Muscle layer of duodenum (tissue), 2 donors: ENCODE results near the gene PVRIG.
"Not testable (repeated sequence)": the region's sequence is repeated elsewhere in the genome, so short reads cannot be mapped to it uniquely, and the experiment has no call there.

Source experiments
- H3K27ac ChIP-seq: one replicate; pipeline ENCODE4 v1.7.0; 2013; ENCODE audit warnings: mild to moderate bottlenecking, low read length
- H3K27me3 ChIP-seq: one replicate; pipeline ENCODE4 v1.7.0; 2013; ENCODE audit warnings: low read depth, mild to moderate bottlenecking, control low read depth, low read length
- H3K36me3 ChIP-seq, 2 donors: one replicate each; pipeline ENCODE4 v1.7.0; 2013; ENCODE audit warnings: low read length in 2 of 2, control low read depth in 1 of 2, mild to moderate bottlenecking in 1 of 2; ENCODE audit not compliant: insufficient read depth in 2 of 2, control insufficient read depth in 1 of 2
- H3K4me1 ChIP-seq, 2 donors: one replicate each; pipeline ENCODE4 v1.7.0; 2013; ENCODE audit warnings: low read length in 2 of 2, mild to moderate bottlenecking in 2 of 2, control low read depth in 1 of 2, moderate library complexity in 1 of 2; ENCODE audit not compliant: insufficient read depth in 2 of 2, control insufficient read depth in 1 of 2
- H3K4me3 ChIP-seq, 2 donors: one replicate each; pipeline ENCODE4 v1.7.0; 2013; ENCODE audit warnings: low read length in 2 of 2, low read depth in 1 of 2, mild to moderate bottlenecking in 1 of 2
- H3K9me3 ChIP-seq, 2 donors: one replicate each; pipeline ENCODE4 v1.7.0; 2013; ENCODE audit warnings: low read length in 2 of 2, control low read depth in 1 of 2, mild to moderate bottlenecking in 1 of 2; ENCODE audit not compliant: control insufficient read depth in 1 of 2
- donor health status: healthy.

Gene PVRIG

GRCh38 chr7:100180084-100180483 is 39.7 kb upstream of the PVRIG start:
- H3K36me3 ChIP-seq, H3K9me3 ChIP-seq, H3K27me3 ChIP-seq, H3K4me3 ChIP-seq, H3K27ac ChIP-seq: not testable (repeated sequence)
- H3K4me1 ChIP-seq: peaks cover 0 to 12% of the 10 kb centered on the region in 2 donors

- not testable (repeated sequence) for H3K4me3 ChIP-seq, H3K9me3 ChIP-seq, H3K27me3 ChIP-seq, H3K27ac ChIP-seq, H3K4me1 ChIP-seq, H3K36me3 ChIP-seq
These were observed 37.1 kb upstream of the PVRIG start for GRCh38 chr7:100182616-100183015.

GRCh38 chr7:100183090-100183489 is 36.7 kb upstream of the PVRIG start:
- not testable (repeated sequence) for H3K9me3 ChIP-seq, H3K27me3 ChIP-seq, H3K4me3 ChIP-seq, H3K4me1 ChIP-seq, H3K27ac ChIP-seq, H3K36me3 ChIP-seq

- no peaks in the 10 kb centered on the region for H3K9me3 ChIP-seq
- no peaks in the 10 kb centered on the region for H3K27me3 ChIP-seq
- H3K36me3 ChIP-seq: no peaks in the 10 kb centered on the region
- no peak overlapping the region for H3K27ac ChIP-seq
- no peaks in the 10 kb centered on the region for H3K4me1 ChIP-seq
- no peak overlapping the region for H3K4me3 ChIP-seq
These were observed 34.0 kb upstream of the PVRIG start for GRCh38 chr7:100185726-100186125.

GRCh38 chr7:100189061-100189460 is 30.7 kb upstream of the PVRIG start:
- Histone ChIP-seq H3K9me3 (no peaks in the 10 kb centered on the region), H3K4me1 (no peaks in the 10 kb centered on the region), H3K4me3 (no peak overlapping the region), H3K27me3 (no peaks in the 10 kb centered on the region), H3K27ac (no peak overlapping the region), H3K36me3 (no peaks in the 10 kb centered on the region)

- Histone ChIP-seq H3K4me1 (no peaks in the 10 kb centered on the region), H3K4me3 (no peak overlapping the region), H3K27me3 (no peaks in the 10 kb centered on the region), H3K27ac (no peak overlapping the region), H3K36me3 (no peaks in the 10 kb centered on the region), H3K9me3 (no peaks in the 10 kb centered on the region)
These were observed 29.6 kb upstream of the PVRIG start for GRCh38 chr7:100190048-100190711.

- Histone ChIP-seq H3K4me1 (no peaks in the 10 kb centered on the region), H3K36me3 (no peaks in the 10 kb centered on the region), H3K27ac (no peak overlapping the region), H3K27me3 (no peaks in the 10 kb centered on the region), H3K9me3 (no peaks in the 10 kb centered on the region), H3K4me3 (no peak overlapping the region)
These were observed 28.0 kb upstream of the PVRIG start for GRCh38 chr7:100191775-100192174.

- not testable (repeated sequence) for H3K4me1 ChIP-seq, H3K9me3 ChIP-seq, H3K36me3 ChIP-seq, H3K27ac ChIP-seq, H3K27me3 ChIP-seq, H3K4me3 ChIP-seq
These were observed 27.4 kb upstream of the PVRIG start for GRCh38 chr7:100192281-100192862.

GRCh38 chr7:100192969-100193368 is 26.8 kb upstream of the PVRIG start:
- H3K4me1 ChIP-seq: no peaks in the 10 kb centered on the region
- no peak overlapping the region for H3K4me3 ChIP-seq
- no peak overlapping the region for H3K27ac ChIP-seq
- H3K36me3 ChIP-seq: no peaks in the 10 kb centered on the region
- no peaks in the 10 kb centered on the region for H3K9me3 ChIP-seq
- no peaks in the 10 kb centered on the region for H3K27me3 ChIP-seq

- no peaks in the 10 kb centered on the region for H3K36me3 ChIP-seq
- no peak overlapping the region for H3K27ac ChIP-seq
- no peaks in the 10 kb centered on the region for H3K9me3 ChIP-seq
- H3K4me1 ChIP-seq: no peaks in the 10 kb centered on the region
- H3K27me3 ChIP-seq: no peaks in the 10 kb centered on the region
- no peak overlapping the region for H3K4me3 ChIP-seq
These were observed 24.5 kb upstream of the PVRIG start for GRCh38 chr7:100195222-100195621.

- not testable (repeated sequence) for H3K27me3 ChIP-seq, H3K4me1 ChIP-seq, H3K27ac ChIP-seq, H3K4me3 ChIP-seq, H3K36me3 ChIP-seq, H3K9me3 ChIP-seq
These were observed 23.8 kb upstream of the PVRIG start for GRCh38 chr7:100195901-100196322.

GRCh38 chr7:100198266-100198665 is 21.5 kb upstream of the PVRIG start:
- Histone ChIP-seq H3K9me3 (no peaks in the 10 kb centered on the region), H3K27ac (no peak overlapping the region), H3K4me3 (no peak overlapping the region), H3K4me1 (no peaks in the 10 kb centered on the region), H3K27me3 (no peaks in the 10 kb centered on the region), H3K36me3 (no peaks in the 10 kb centered on the region)
